Measurements from ENCODE around the gene TMEM131L.

DNA sequence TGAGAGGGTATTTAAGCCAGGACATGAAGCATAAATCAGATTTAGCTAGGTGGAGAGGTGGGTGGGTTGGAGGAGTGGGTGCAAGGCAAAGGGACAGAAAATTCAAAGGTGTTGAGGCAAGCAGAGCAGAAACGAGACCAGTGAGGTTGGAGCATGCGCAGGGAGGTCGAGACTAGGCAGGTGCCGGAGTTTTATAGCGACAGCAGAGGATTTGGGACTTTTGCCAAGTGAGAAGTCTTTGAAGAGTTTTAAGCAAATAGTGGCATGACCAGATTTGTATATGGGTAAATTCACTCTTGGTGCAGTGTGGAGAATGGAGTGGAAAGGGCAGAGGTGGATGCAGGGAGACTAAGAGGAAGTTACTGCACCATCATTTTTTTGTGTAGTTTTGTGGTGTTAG is 110.9 kb downstream of the TMEM131L start:
- TF ChIP-seq, protein P1, sequence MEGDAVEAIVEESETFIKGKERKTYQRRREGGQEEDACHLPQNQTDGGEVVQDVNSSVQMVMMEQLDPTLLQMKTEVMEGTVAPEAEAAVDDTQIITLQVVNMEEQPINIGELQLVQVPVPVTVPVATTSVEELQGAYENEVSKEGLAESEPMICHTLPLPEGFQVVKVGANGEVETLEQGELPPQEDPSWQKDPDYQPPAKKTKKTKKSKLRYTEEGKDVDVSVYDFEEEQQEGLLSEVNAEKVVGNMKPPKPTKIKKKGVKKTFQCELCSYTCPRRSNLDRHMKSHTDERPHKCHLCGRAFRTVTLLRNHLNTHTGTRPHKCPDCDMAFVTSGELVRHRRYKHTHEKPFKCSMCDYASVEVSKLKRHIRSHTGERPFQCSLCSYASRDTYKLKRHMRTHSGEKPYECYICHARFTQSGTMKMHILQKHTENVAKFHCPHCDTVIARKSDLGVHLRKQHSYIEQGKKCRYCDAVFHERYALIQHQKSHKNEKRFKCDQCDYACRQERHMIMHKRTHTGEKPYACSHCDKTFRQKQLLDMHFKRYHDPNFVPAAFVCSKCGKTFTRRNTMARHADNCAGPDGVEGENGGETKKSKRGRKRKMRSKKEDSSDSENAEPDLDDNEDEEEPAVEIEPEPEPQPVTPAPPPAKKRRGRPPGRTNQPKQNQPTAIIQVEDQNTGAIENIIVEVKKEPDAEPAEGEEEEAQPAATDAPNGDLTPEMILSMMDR (IDR thresholded peaks at IDR 0.05; ENCODE audit: low read depth, low read length, poor library complexity, severe bottlenecking) = no peak
- no peak for TF ChIP-seq EZH2phosphoT487 (IDR thresholded peaks at IDR 0.05; ENCODE audit: borderline replicate concordance, low read length)
